Measurements from ENCODE around the gene GSS.

- TF ChIP-seq POLR2A (IDR thresholded peaks at IDR 0.05) (no peak), CTCF (IDR thresholded peaks at IDR 0.05 in 4 of 5, conservative IDR thresholded peaks at IDR 0.05 in 1 of 5) (no peak)
These were observed 1.3 kb upstream of the GSS start for GRCh38 chr20:34956751-34957472.
